WI38 (cell line): Measurements from ENCODE around the gene SAMD4A.

Experiments used
- H3K4me3 ChIP-seq: 2 replicates; pipeline ENCODE4 v1.5.1; 2011; ENCODE audit warnings: low read depth, mild to moderate bottlenecking, control low read depth, low read length
- TF ChIP-seq, protein P1 (sequence below): IDR thresholded peaks from 2 replicates; pipeline ENCODE4 v1.5.1; 2012; ENCODE audit warnings: low read depth, mild to moderate bottlenecking, control low read depth, low read length

The SAMD4A gene

DNA sequence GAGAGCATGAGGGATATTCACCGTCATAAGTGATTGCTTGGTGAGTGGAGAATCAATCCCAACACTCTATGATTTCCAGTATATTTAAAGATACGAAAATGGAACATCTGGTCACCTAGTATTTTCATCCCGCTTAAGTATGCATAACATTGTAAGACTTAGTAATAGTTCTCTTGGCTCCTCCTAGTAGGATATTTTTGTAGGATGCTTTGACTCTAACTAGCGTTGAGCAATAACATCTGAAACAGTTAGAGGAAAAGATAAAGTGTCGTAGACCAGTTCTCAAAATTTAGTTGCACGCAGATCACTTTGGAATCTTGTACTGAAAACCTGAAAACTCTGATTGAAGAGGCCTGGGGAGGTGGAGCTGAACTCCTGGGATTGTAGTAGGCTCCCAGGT lies 7.6 kb downstream of the SAMD4A start:
- TF ChIP-seq, protein P1, sequence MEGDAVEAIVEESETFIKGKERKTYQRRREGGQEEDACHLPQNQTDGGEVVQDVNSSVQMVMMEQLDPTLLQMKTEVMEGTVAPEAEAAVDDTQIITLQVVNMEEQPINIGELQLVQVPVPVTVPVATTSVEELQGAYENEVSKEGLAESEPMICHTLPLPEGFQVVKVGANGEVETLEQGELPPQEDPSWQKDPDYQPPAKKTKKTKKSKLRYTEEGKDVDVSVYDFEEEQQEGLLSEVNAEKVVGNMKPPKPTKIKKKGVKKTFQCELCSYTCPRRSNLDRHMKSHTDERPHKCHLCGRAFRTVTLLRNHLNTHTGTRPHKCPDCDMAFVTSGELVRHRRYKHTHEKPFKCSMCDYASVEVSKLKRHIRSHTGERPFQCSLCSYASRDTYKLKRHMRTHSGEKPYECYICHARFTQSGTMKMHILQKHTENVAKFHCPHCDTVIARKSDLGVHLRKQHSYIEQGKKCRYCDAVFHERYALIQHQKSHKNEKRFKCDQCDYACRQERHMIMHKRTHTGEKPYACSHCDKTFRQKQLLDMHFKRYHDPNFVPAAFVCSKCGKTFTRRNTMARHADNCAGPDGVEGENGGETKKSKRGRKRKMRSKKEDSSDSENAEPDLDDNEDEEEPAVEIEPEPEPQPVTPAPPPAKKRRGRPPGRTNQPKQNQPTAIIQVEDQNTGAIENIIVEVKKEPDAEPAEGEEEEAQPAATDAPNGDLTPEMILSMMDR: no peak
- H3K4me3 ChIP-seq: no peak overlapping the region

DNA sequence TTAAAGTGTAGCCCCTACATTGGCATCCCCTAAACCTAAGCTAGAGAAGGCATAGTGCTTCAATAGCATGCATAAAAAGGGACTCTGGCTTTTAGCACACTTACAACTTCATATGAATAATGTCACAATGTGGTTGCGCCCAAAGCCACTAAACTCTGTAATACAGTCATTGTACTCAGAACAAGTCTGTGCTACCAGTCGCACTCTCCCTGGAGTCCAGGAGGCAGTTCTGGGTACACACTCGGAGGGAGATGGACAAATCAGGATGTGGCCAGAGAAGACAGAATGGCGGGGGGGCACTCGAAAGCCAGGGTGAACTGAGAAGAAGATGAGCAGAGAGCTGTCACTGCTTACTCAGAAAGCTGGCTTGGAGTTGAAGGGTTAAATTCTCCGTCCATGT lies 10.6 kb downstream of the SAMD4A start:
- H3K4me3 ChIP-seq: no peak overlapping the region
- TF ChIP-seq, protein P1: no peak

DNA sequence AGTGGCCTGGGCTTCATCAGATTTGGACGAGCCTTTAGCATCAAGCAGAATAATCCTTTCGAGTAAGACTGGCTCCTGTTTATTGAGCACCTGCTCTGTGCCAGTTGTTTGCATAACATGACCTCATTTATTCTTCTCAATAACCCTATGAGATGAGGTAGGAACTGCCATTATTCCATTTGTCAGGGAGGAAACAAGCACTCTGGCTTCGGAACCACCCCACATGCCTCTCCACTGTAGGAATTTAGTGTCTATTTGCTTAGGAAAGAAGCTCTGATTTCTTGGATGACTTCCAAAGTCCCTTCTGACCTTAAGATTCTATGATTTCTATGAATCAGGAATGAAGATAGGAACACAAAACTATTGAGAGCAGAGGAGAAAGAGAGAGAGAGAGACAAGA lies 11.0 kb downstream of the SAMD4A start:
- TF ChIP-seq, protein P1: no peak
- H3K4me3 ChIP-seq: no peak overlapping the region

DNA sequence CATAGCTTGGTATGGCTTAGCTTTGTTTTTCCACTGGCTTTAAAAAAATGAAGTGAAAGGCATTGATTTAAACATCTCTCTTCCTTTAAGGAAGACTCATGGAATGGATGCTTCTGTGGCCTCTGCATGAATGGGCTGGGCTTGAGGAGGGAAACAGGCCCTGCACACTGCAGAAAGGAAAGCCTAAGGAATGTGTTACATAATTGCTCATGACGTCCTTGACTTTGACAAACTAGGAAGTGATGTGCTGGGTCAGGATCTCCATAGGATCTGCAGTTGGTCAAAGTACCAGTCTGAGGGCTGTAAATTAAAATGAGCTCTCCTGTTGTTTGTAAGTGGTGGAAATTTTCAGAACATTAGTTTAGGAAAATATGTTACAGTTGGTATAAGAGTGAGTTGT lies 12.7 kb downstream of the SAMD4A start:
- no peak overlapping the region for H3K4me3 ChIP-seq
- TF ChIP-seq, protein P1: no peak

DNA sequence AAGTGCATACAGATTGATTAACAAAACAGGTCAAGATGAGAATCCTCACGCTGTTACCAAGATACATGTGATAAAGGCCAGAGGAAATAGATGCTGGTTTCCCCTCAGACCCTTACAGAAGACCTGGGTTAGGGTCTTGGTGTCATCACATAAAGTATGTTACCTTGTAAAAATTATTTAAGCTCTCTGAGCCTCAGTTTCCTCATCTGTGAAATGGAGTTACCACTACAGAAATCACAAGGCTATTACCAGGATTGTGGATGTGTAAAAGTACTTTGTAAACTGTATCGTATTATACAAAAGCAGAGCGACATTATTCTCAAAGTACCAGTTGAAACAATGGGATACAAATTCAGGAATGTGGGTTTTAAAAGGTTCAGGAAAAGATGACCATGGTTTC lies 14.0 kb downstream of the SAMD4A start:
- TF ChIP-seq, protein P1: no peak
- H3K4me3 ChIP-seq: no peak overlapping the region

DNA sequence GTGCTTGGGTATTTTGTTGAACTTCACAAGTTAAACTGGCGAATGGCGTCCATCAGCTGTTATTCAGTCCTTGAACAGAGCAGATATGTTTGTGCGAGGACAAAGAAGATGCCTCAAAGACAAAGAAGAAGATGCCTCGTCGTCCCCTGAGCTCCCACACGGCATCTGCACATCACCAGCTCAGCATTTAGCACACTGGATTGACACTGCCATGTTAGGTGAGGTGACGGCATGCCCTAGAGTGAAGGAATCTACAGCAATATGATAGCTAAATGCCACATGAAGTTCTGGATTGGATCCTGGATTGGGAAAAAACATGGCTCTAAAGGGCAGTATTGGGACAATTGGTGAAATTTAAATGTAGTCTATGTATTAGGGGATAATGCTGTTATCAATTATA lies 15.4 kb downstream of the SAMD4A start:
- TF ChIP-seq, protein P1: no peak
- H3K4me3 ChIP-seq: no peak overlapping the region

DNA sequence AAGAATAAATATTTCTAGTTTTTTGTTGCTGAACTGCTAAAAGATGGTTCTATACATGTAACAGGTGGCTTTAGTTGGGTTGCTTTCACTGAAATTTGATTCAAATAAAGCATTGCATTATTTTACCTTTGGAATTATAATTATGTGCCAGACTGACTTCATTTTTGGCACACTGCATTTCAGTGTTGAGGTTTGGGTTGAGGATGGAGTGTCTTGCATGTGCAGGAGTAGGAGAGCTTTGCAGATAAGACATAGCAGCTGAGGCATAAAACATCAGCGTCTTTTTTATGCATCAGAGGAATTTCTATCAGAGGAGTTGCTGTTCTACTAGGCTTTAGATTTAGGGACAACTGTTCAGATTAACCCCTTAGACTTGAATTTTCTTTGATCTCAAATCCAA lies 17.2 kb downstream of the SAMD4A start:
- no peak overlapping the region for H3K4me3 ChIP-seq
- TF ChIP-seq, protein P1: no peak

DNA sequence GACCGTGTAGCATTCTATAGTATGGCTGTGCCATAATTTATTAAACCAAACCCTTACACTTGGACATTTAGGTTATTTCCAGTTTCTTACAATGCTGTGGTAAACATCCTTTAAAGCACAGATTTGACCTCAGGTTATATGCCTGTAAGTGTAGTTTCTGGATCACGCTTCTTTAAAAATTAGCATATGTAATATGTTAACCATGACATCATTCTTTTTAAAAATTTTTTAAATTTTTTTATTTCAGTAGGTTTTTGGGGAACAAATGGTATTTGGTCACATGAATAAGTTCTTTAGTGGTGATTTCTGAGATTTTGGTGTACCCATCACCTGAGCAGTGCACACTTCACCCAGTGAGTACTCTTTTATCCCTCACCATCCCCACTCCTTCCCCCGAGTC lies 18.3 kb downstream of the SAMD4A start:
- TF ChIP-seq, protein P1: no peak
- no peak overlapping the region for H3K4me3 ChIP-seq
